GM18511 (cell line): ENCODE data around the gene GPM6B.

ENCODE experiments used
- ATAC-seq: cut with Tn5 transposase; IDR thresholded peaks from one replicate; pipeline ENCODE4 v1.9.1; 2021; ENCODE audit warnings: mild to moderate bottlenecking, moderate library complexity; ENCODE audit not compliant: unreplicated experiment

The GPM6B gene

DNA sequence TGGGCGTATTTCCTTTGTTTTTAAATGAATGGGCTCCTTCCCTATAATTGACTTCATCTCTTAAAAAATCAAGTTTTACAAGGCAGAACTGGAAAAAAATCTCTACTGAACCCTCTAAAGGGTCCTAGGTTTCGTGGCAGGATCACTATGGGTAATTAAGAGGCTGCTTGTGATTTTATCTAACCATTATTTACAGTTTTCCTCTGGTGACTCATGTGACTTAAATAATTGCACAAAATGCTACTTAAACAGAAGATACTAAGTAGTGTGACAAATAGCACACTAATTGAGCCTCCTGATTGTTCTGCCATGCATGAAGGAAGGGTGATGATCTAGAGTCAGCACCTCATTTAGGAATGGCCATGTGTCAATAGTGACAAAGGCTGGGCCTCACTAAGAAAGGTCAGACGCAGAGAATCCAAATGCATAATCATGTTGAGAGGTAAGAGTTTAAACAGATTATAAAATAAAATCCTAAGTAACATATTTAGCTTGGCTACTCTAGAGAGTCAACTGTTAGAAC lies 46.8 kb downstream of the GPM6B start:
- no peak for ATAC-seq

DNA sequence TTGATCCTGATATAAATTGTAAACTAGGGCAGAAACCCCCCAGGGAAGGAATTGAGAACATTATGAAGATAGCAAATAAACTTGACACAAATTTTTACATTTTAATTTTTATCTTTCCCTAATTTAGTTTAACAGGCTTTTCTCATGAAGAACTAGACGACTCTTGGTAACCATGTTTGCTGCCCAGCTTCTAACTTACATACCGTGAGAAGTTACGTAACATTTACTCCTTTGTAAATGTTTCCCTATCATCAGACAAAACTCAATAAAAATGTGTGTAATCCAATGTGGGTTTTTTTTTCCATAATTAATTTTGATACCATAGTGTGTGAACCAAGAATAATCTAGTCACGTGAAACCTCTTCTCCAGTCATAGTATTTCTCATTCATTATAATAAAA lies 48.0 kb downstream of the GPM6B start:
- no peak for ATAC-seq

DNA sequence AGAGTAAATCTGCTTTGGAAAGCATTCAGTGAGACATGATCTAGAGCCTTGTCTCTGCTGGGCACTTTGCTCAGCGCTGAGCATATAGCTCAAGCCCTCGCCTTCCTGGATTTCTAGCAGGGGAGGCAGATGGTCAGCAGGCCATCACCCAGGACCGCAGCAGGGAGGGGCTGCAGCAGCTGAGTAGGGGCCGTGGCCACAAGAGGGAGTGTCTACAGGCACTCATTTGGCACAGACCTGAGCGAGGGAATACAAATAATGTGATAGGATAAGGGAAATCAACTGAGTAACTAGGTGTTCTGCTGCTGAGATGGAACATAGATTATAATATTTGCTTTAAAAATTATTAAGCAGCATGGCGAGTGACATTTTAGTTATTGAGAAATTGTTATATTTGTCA lies 52.1 kb downstream of the GPM6B start:
- no peak for ATAC-seq

DNA sequence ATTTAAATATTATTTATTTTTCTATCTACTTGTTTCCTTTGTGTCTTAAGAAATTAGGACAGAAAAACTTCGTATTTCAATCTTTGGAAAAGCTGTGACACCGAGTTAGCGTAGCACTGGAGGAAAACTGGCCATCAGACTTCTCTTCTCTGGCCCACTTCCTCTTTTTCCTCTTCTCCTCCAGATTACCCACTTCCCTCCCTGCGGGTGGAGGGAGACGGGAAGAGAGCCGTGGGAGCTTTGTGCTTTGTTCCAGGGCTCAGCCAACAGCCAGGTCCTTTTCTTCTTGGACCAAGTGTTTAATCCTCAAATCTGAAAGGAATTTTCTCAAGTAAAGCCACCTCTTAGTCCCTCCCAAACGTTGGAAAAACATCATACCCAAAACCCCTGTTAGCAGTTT lies 52.6 kb downstream of the GPM6B start:
- ATAC-seq = no peak

DNA sequence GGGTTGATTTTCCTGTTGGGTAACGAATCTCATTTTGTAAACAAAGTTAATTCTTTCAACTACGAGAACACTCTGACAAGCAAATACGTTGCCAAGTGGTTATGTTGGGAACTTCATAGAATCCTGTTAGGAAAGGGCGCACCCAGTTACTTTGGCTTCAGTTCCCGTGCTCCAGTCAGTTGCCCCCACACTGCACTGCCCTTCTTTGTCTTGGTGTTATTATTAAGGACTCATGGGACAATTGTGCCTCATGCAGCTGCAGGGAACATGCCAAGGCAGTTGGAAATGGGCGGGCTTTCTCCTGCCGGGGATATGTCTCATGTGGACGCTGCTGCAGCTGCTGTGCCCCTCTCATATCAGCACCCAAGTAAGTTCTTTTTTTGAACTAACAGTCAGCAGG lies 53.4 kb downstream of the GPM6B start:
- ATAC-seq = no peak

DNA sequence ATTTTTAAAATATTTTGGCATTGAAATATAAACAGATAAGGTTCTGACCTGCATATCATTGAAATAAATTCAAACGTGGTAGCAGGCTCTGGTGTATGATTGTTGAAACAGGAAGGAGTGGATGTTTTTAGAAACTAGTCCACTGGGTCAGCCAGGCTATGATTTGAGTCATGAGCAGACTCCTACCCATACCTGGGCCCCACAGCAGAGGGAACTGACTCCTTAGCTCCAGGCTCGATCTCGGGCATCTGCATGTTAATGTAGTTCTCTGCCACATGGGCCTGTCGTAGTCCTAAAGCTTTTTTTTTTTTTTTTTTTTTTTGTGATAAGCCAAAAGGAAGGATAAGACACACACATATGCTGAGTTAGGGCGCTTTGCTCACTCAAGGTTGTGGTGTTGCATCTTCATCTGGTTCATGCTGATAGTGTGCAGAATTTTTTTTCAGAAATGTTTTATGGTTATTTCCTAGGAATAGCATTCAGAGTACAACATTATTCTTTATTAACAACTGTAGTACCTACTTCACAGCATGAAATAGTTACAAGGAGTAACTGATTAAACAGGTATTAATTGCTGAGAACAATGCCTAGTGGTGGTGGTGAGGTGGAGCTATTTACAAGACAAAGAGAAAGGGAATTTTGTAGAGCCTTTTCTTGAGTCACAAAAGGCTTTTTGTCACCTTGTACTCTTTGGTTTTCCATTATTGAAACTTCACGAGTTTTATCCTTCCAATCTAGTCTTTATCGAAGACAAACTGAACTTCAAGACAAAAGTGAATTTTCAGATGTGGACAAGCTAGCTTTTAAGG lies 55.1 kb downstream of the GPM6B start:
- ATAC-seq = peak; percentile 65

DNA sequence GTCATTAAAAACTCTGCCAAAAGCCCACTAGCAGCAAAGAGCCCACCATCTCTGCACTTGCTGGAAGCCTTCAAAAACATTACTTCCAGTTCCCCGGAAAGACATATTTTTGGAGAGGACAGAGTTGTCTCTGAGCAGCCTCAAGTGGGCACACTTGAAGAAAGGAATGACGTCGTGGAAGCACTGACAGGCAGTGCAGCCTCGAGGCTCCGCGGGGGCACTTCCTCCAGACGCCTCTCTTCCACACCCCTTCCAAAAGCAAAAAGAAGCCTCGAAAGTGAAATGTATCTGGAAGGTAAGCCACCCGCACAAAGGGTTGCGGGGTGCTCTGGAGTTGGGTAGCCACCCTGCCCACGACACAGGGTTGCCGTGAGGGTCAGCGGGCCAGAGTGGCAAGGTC lies 56.5 kb downstream of the GPM6B start:
- ATAC-seq = no peak

DNA sequence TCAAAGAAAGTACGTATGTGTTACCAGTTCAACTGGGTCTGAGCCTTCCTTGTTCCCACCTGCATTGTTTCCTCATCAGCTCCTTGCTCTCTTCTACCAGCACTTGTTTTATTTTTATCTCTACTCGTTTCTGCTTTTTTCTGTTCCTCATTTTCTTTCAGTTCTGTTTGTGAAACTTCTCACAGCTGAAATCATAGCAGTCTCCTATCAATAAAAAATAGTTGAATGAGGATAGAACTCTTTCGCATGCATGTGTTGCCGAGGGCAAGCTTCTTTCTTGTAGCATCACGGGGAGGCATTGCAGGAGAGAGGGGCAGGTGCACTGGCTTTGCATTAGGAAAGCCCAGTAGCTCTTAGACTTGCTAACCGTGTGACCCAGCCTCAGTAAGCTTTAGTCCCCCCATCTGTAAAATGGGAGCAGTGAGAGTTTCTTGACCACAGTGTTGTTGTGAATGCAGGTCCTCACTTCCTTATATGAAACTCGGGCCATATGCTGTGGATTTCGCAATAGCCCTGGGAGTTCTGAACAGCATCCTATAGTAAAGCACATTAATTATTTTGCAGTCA lies 57.7 kb downstream of the GPM6B start:
- ATAC-seq = peak; percentile 74

DNA sequence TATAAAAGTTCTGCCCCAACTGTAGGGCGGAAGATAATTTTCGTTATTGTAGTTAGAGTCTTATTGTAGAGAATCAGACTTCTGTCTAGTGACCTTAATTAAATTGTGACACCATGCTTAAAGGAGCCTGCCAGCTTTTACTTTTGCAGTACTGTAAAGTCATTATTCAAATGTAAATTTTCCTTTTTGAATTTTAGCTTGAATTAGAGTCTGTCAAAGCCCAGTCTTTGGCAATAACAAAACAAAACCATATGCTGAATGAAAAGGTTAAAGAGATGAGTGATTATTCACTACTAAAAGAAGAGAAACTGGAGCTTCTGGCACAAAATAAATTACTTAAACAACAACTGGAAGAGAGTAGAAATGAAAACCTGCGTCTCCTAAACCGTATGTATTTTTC lies 60.5 kb downstream of the GPM6B start:
- ATAC-seq = no peak

DNA sequence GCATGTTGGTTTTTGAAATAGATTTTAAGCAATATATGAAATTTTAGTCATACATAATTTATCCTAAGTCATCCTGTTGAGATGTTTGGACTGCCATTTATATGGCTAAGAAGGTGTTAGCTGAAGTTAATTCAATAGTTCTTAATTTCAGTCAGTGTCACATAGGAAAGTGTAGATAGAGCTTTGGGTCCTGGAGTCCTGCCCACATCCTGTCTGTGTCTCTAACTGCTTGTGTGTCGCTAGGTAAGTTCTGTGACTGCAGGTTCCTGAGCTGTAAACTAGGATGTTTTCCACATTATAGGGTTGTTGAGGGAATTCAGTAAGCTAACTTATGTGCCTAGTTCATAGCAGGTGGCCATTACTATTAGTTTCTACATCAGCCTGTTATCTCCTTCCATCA lies 61.6 kb downstream of the GPM6B start:
- no peak for ATAC-seq

DNA sequence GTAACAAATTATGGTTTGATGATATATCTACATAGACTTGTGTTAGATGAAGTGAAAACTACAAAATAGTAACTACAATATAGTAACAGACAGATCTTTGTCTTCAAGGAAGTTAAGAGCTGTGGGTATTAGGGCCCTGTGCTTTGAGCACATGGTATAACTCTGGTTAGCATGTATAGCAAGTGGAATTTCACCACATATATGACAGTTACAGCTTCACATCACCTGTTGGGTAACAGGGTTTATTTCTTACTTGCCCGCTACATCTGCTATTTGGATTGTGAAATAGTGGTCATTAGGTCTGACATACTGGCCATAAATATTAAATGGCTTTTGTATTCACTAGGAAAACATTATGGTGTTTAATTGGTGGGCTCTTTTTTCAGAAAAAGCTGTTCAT lies 62.1 kb downstream of the GPM6B start:
- ATAC-seq = no peak

DNA sequence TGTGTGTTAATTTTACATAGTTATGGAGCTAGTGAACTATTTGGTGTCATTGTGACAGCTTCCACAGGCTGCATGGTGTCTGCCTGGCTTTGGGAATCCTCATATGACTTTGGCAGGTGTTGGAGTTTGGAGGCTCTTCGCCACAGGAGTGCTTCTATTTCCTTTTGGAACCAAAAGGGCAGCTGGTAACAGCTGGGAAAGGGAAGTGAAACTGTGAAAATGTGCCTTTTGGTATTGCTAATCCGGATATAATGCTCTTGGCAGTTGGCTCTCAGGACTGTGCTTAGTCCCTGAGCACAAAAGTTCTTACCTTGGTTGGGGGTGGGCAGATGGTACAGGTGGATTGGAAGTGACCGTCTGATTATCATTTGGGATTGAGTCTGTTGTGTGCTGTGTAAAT lies 64.2 kb downstream of the GPM6B start:
- ATAC-seq = peak; percentile 70

DNA sequence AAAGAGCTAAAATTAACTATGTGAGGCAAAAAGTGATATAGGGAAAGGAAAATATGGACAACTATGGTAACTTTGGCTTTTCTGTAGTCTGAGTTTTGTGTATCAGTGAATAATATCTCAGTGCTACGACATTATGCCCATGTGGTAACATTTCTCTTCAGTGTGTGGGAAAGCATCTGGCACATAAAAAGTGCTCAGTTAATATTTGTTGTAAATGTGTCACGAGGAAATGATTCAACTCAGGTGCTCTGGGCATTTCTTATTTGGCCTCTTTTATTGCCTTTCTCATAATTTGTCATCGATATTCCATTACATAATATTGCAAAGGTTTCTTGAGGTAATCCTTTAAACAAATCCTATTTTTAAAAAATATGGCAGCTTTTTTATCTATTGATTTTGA lies 64.8 kb downstream of the GPM6B start:
- no peak for ATAC-seq

DNA sequence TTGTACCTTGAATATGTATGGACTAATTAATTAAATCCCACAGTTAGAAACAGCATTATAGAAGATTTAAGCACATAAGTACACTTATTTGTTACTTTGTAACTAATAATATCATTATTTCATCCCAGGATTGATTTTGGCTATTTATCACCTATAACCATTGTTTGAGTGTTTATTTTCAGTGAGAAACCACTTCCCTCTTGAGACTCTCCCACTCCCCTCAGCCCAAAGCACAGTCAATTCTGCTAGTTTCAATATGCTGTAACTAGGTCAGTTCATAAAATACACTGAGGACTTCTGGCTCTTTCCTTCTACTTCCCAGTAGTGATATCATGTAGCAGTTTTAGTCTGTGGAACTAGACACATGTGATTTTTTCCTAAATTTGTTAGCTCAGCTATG lies 66.1 kb downstream of the GPM6B start:
- peak; percentile 43 for ATAC-seq

DNA sequence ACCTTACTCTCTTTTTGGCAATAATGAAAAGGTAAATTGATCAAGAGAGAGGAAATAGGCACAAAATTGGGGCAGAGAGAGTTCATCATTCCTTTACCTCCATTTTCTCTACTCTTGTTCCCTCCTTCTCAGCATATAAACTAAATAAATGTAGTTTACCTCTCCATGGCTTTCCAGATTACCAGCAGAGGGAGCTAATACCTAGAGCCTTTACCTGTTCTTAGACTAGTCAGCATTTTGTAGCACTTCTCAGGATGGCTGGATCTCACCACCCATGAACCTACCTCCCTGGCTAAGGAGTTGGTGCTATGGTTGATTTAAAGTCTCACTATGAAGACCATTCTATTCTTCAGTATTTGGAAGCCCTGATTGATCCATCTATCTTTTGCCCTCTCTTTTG lies 66.7 kb downstream of the GPM6B start:
- no peak for ATAC-seq

DNA sequence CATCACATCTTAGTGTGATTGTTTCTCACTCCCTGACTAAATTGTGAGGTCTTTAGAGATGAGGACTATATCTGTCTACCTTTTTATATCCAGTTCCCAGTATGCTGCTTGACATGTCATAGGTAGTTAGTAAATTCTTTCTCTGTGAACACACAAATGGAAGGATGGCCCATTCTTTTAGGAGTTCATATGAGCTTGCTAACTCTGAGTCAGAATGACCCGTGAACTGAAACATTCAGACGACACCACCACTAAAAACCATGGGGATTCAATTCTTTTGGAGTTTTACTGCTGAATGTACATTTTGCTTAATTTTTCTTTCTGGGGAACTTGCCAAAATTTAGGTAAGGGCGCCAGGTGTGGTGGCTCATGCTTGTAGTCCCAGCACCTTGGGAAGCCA lies 68.4 kb downstream of the GPM6B start:
- no peak for ATAC-seq

DNA sequence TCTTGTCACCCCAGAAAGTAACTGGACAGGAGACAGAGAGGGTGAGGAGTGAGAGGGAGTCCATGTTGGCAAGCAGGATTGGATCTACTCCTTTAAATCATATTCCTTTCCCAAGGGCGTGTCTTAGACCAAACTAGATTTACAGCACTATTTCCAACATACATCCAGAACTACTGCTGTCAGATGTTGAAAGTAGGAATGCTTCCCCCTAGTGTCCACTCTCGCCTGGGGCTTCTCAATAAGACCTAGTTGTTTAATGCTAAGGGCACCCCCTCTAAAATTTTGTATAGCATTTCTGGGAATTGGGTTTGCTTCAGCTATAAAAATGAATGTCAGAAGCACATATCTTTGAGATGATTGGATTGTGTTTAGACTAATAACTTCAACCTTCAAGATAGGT lies 69.1 kb downstream of the GPM6B start:
- no peak for ATAC-seq

DNA sequence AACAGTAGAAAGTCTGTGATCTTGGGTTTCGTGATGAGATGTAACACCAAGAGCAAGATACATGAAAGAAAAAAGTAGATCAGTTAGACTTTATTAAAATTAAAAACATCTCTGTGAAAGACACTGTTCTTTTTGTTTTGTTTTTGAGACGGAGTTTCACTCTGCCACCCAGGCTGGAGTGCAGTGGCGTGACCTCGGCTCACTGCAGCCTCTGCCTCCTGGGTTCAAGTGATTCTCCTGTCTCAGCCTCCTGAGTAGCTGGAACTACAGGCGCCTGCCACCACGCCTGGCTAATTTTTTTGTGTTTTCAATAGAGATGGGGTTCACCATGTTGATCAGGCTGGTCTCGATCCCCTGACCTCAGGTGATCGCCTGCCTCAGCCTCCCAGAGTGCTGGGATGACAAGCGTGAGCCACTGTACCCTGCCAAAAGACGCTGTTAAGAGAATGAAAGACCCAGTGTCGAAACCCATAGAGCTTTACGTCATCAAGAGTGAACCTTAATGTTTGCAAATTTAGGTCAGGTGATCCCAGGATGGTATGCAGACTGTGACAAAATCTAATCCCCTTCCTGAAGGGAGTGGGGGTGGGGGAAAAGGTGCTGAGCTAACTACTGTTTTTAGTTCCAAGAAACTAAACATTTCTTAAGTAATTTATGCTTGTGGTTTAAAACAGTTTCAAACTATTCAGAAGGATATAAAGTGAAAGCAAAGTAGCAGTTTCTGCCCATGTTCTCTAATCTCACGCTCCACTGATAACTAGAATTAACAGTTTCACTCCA lies 74.3 kb downstream of the GPM6B start:
- ATAC-seq = peak; percentile 95

DNA sequence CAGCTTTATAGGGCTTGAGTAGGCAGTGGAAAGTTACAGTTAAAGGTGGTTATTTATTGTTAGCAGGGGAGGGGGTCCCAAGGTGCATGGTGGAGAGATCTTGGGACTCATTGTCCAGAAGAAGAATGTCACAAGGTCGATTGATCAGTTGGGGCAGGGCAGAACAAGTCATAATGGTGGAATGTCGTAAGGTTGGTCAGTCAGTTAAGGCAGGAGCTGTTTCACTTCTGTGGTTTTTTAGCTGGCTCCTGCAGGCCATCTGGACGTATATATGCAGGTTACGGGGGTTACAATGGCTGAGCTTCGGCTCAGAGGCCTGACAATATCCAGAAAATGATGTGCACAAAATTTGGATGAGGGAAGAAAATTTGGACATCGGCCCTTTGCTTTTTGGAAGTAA lies 75.2 kb downstream of the GPM6B start:
- ATAC-seq = no peak

DNA sequence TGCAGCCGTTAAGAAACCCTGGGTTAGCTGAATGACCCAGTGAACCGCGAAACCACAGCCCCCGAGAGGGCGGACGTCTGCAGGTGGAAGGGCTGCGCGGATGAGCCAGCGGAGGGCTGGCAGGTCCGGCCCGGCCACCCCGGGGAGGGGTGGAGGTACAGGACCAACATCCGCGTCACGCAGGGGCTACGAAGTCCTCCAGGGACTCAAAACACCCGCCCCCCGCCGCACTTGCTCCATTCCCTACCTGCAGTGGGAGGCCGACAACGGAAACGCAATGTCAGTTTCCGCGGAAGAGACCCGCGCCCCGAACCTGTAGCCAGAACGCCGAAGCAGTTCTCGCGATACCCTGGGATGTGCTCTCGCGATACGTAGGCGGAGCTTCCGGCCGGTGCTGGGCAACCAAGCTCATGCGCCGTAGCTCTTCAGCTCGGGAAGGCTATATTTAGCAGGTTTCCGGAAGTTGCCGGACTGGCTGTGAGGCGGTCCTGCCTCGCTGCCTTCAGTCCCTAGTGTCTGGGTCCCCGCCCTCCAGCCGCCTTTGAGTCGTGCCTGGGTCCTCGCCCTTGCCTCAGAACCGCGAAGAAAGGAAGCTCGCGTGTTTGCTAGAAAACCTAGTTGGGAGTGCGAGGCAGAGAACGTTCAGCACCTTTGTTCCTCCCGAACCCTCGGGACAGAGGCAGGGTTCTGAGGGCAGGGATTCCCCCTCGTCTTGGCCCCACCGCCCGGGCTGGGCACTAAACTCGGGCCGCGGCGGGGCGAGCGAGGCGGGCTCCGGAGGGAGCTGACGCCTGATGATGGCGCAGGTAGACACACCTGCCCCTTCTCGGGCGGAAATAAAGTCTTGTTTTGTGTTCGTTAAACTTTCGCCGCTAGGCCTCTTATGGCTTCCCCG lies 82.4 kb downstream of the GPM6B start, which contains the start of the genes OFD1 and TRAPPC2:
TSS of gene OFD1 (plus strand) at position 471 of the 895 bp plus-strand sequence. CDS start at position 795, 324 bp downstream.
TSS of gene TRAPPC2 (minus strand) at position 343 of the 895 bp plus-strand sequence. CDS start 14,657 bp downstream, outside the sequence.
- ATAC-seq = peak; percentile 92

DNA sequence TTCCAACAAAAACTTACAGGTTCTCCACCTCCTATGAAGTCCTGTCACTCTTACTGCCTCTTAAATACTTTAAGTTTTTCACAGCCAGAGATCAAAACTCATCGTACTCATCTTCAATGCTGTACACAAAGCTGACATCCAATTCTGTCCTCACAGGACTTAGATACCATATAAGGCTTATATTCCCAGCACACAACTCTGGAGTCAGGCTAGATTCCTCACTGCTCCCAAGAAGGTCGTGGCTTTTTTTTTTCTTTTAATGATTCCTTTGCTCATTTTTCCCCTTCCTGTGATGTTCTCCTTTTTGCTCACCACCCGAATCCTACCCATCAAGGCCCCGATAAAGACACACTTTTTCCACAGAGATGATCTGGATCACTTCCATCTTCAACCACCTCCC lies 83.4 kb downstream of the GPM6B start:
- no peak for ATAC-seq
